CD4-positive, alpha-beta T cell (primary cell): ENCODE measurements around the gene OXTR. TPM values are rescaled to one million over a fixed set of nuclear protein-coding genes. Genes with fewer than 3 reads are reported as not detected.

ENCODE experiments used
- ATAC-seq: fragments of 200-7000 bp; cut with Tn5 transposase; one replicate; pipeline ENCODE4 v1.10.0; 2022; ENCODE audit warnings: mild to moderate bottlenecking; ENCODE audit not compliant: poor library complexity
- CTCF ChIA-PET: fragments of 350-600 bp; sonication (Branson Sonifier 250); formaldehyde crosslinking; loops from one replicate; lab custom pipeline; 2021; ENCODE audit warnings: antibody characterized with exemption, inconsistent platforms; lab: Charles Lee
- POLR2A ChIA-PET: fragments of 350-600 bp; sonication (Branson Sonifier 250); formaldehyde crosslinking; loops from one replicate; lab custom pipeline; 2021; ENCODE audit warnings: antibody characterized with exemption, inconsistent platforms; lab: Charles Lee
- DNase-seq, 14 experiments: peaks; one replicate each; pipeline ENCODE4 v3.0.0-alpha.2; 2013 to 2020; ENCODE audit warnings: mixed read lengths in 2 of 14
- H3K27ac ChIP-seq, 2 donors: one replicate each; pipeline versions ENCODE4 v1.5.1 to v1.7.0; 2013; ENCODE audit warnings: low read length in 2 of 2, low read depth in 1 of 2, mild to moderate bottlenecking in 1 of 2
- H3K27me3 ChIP-seq, 2 experiments: 1 replicate in 1 of 2; 2 replicates in 1 of 2; pipeline versions ENCODE4 v1.6.1 to v1.7.0; 2013; ENCODE audit warnings: low read length in 2 of 2, control low read depth in 1 of 2, mild to moderate bottlenecking in 1 of 2, moderate library complexity in 1 of 2; ENCODE audit not compliant: insufficient read depth in 2 of 2, control insufficient read depth in 1 of 2
- H3K36me3 ChIP-seq: one replicate; pipeline ENCODE4 v1.6.1; 2013; ENCODE audit warnings: low read length, control low read depth; ENCODE audit not compliant: insufficient read depth
- H3K4me1 ChIP-seq: one replicate; pipeline ENCODE4 v1.6.1; 2013; ENCODE audit warnings: low read length, control low read depth; ENCODE audit not compliant: insufficient read depth
- H3K4me3 ChIP-seq: one replicate; pipeline ENCODE4 v1.5.1; 2013; ENCODE audit warnings: mild to moderate bottlenecking, low read length, moderate library complexity
- H3K9me3 ChIP-seq, 2 experiments: 1 replicate in 1 of 2; 2 replicates in 1 of 2; pipeline versions ENCODE4 v1.6.1 to v1.7.0; 2013; ENCODE audit warnings: low read length in 2 of 2, mild to moderate bottlenecking in 2 of 2, control low read depth in 1 of 2, moderate library complexity in 1 of 2; ENCODE audit not compliant: control insufficient read depth in 1 of 2, insufficient read depth in 1 of 2
- H3K27ac Mint-ChIP-seq: one replicate; pipeline ENCODE4 v1.8.0; 2020; ENCODE audit warnings: mixed read lengths
- H3K27me3 Mint-ChIP-seq: one replicate; pipeline ENCODE4 v1.8.0; 2021; ENCODE audit warnings: mixed read lengths
- H3K36me3 Mint-ChIP-seq: one replicate; pipeline ENCODE4 v1.8.0; 2021; ENCODE audit warnings: low read depth, mixed read lengths
- H3K4me1 Mint-ChIP-seq: one replicate; pipeline ENCODE4 v1.8.0; 2021; ENCODE audit warnings: low read depth, mixed read lengths
- H3K4me3 Mint-ChIP-seq: one replicate; pipeline ENCODE4 v1.8.0; 2020; ENCODE audit warnings: mild to moderate bottlenecking, mixed read lengths
- H3K9me3 Mint-ChIP-seq: one replicate; pipeline ENCODE4 v1.8.0; 2020; ENCODE audit warnings: mixed read lengths
- intact Hi-C, 2 experiments: fragments of 100-400 bp; cut with DNase I in 1 of 2; cut with micrococcal nuclease in 1 of 2; formaldehyde crosslinking; loops; one replicate each; pipeline versions ENCODE4 v1.15.1 to v1.9.0; 2023 to 2025; cut with DNase I, micrococcal nuclease
- total RNA-seq, 174 experiments: library from RNA in 2 of 174; stranded (reverse) in 2 of 174; gene quantifications; one replicate each; pipeline ENCODE4 v1.2.3 and lab custom pipeline; 2021 to 2026
- TF ChIP-seq, protein P1 (sequence below): fragments of 200-600 bp; IDR thresholded peaks from one replicate; pipeline ENCODE4 v1.8.0; 2022; ENCODE audit warnings: antibody characterized with exemption, mild to moderate bottlenecking

Gene OXTR
- total RNA-seq, 2 experiments from 2014 or later: 0.11 to 0.17 TPM

- Mint-ChIP-seq H3K36me3 (no peaks in the 10 kb centered on the region), H3K27ac (no peak overlapping the region), H3K4me3 (no peak overlapping the region), H3K4me1 (no peaks in the 10 kb centered on the region), H3K27me3 (no peaks in the 10 kb centered on the region), H3K9me3 (no peaks in the 10 kb centered on the region)
- ATAC-seq (no peak), DNase-seq (no peak)
- CTCF ChIA-PET: no interaction called here
- H3K27me3 ChIP-seq: no peaks in the 10 kb centered on the region
- H3K36me3 ChIP-seq: no peaks in the 10 kb centered on the region
- TF ChIP-seq, protein P1, sequence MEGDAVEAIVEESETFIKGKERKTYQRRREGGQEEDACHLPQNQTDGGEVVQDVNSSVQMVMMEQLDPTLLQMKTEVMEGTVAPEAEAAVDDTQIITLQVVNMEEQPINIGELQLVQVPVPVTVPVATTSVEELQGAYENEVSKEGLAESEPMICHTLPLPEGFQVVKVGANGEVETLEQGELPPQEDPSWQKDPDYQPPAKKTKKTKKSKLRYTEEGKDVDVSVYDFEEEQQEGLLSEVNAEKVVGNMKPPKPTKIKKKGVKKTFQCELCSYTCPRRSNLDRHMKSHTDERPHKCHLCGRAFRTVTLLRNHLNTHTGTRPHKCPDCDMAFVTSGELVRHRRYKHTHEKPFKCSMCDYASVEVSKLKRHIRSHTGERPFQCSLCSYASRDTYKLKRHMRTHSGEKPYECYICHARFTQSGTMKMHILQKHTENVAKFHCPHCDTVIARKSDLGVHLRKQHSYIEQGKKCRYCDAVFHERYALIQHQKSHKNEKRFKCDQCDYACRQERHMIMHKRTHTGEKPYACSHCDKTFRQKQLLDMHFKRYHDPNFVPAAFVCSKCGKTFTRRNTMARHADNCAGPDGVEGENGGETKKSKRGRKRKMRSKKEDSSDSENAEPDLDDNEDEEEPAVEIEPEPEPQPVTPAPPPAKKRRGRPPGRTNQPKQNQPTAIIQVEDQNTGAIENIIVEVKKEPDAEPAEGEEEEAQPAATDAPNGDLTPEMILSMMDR: no peak
- no peak overlapping the region for H3K27ac ChIP-seq
- POLR2A ChIA-PET: no interaction called here
- no peak overlapping the region for H3K4me3 ChIP-seq
- intact Hi-C loops: no loop called here
- H3K4me1 ChIP-seq: no peaks in the 10 kb centered on the region
- H3K9me3 ChIP-seq: peaks cover 0 to 9% of the 10 kb centered on the region in 2 experiments
These were observed 20.1 kb downstream of the OXTR start for GRCh38 chr3:8749316-8749715.

- ChIA-PET POLR2A (no interaction called here), CTCF (no interaction called here)
- no peaks in the 10 kb centered on the region for H3K36me3 ChIP-seq
- no peaks in the 10 kb centered on the region for H3K27me3 Mint-ChIP-seq
- H3K9me3 ChIP-seq: peaks cover 0 to 9% of the 10 kb centered on the region in 2 experiments
- DNase-seq (no peak), ATAC-seq (no peak)
- no peaks in the 10 kb centered on the region for H3K36me3 Mint-ChIP-seq
- H3K4me3 Mint-ChIP-seq: no peak overlapping the region
- H3K4me1 Mint-ChIP-seq: no peaks in the 10 kb centered on the region
- intact Hi-C loops: no loop called here
- TF ChIP-seq, protein P1: no peak
- H3K27me3 ChIP-seq: no peaks in the 10 kb centered on the region
- no peak overlapping the region for H3K27ac Mint-ChIP-seq
- H3K4me3 ChIP-seq: no peak overlapping the region
- no peaks in the 10 kb centered on the region for H3K9me3 Mint-ChIP-seq
- no peak overlapping the region for H3K27ac ChIP-seq
- H3K4me1 ChIP-seq: no peaks in the 10 kb centered on the region
These were observed 22.6 kb downstream of the OXTR start for GRCh38 chr3:8746780-8747345.

DNA sequence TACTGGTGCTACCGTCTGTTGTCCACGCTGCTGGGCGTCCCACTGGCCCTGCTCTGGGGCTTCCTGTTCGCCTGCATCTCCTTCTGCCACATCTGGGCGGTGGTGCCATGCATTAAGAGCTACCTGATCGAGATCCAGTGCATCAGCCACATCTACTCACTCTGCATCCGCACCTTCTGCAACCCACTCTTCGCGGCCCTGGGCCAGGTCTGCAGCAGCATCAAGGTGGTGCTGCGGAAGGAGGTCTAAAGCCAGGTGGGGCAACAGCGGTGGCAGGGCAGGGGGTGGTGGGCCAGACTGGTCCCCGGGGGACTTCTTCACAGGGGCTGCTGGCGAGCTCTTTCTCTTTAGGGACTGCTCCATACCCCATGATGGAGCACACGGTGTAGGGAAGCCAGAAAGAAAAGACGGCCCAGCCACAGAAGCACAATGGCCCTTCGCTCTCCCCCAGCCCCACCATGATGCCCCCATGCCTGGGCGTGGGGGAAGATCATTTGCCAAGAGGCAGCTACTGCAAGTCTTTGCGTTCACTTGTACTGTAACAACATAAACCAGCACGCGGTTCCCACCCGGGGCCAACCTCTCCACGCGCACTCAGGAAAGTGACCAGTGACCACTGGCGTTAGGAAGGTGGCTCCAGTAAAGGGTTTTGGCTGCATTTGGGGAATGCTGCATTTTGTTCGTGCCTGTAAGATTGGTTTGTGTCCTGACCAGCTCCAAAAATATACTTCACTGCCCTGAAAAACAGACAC, 23.6 kb downstream of the OXTR start:
- ChIA-PET POLR2A (no interaction called here), CTCF (no interaction called here)
- Mint-ChIP-seq H3K4me3 (no peak overlapping the region), H3K27me3 (peaks cover 4% of the 10 kb centered on the region), H3K36me3 (no peaks in the 10 kb centered on the region), H3K4me1 (no peaks in the 10 kb centered on the region), H3K9me3 (no peaks in the 10 kb centered on the region), H3K27ac (no peak overlapping the region)
- intact Hi-C loops: no loop called here
- peaks cover 0 to 9% of the 10 kb centered on the region in 2 experiments for H3K9me3 ChIP-seq
- no peak overlapping the region for H3K27ac ChIP-seq
- H3K4me3 ChIP-seq: no peak overlapping the region
- no peaks in the 10 kb centered on the region for H3K27me3 ChIP-seq
- no peak for ATAC-seq
- H3K36me3 ChIP-seq: no peaks in the 10 kb centered on the region
- no peaks in the 10 kb centered on the region for H3K4me1 ChIP-seq
- TF ChIP-seq, protein P1: no peak
- DNase-seq: no peak
